GM21619 (cell line): ENCODE data around the gene ZKSCAN8.
"Not testable (repeated sequence)": the region's sequence is repeated elsewhere in the genome, so short reads cannot be mapped to it uniquely, and the experiment has no call there.

Experiments used
- ATAC-seq: cut with Tn5 transposase; IDR thresholded peaks from one replicate; pipeline ENCODE4 v1.9.1; 2021; ENCODE audit not compliant: unreplicated experiment

Gene ZKSCAN8

GRCh38 chr6:28141500-28142329 is at the start of gene ZKSCAN8:
ZKSCAN8 (plus strand) TSS chr6:28141883; CDS start chr6:28148408, 6,525 bp downstream.
- ATAC-seq, result peak; percentile 60

GRCh38 chr6:28102222-28102621 is 39.5 kb upstream of the ZKSCAN8 start:
- ATAC-seq, result not testable (repeated sequence)

GRCh38 chr6:28102699-28103098 is 39.0 kb upstream of the ZKSCAN8 start:
- ATAC-seq, result not testable (repeated sequence)

- peak; percentile 97 for ATAC-seq
Observed at GRCh38 chr6:28104392-28105244, 37.1 kb upstream of the ZKSCAN8 start.

- no peak for ATAC-seq
Observed at GRCh38 chr6:28105245-28105639, 36.4 kb upstream of the ZKSCAN8 start.

- no peak for ATAC-seq
Observed at GRCh38 chr6:28107506-28107905, 34.2 kb upstream of the ZKSCAN8 start.

GRCh38 chr6:28111964-28112363 is 29.7 kb upstream of the ZKSCAN8 start:
- ATAC-seq, result no peak

GRCh38 chr6:28115799-28116198 is 25.9 kb upstream of the ZKSCAN8 start:
- ATAC-seq, result no peak

- ATAC-seq, result no peak
Observed at GRCh38 chr6:28117386-28118050, 24.2 kb upstream of the ZKSCAN8 start.

- no peak for ATAC-seq
Observed at GRCh38 chr6:28118217-28118616, 23.5 kb upstream of the ZKSCAN8 start.

GRCh38 chr6:28121876-28122275 is 19.8 kb upstream of the ZKSCAN8 start:
- ATAC-seq, result no peak

GRCh38 chr6:28122283-28122682 is 19.4 kb upstream of the ZKSCAN8 start:
- ATAC-seq, result not testable (repeated sequence)

- peak; percentile 95 for ATAC-seq
Observed at GRCh38 chr6:28124350-28124970, 17.2 kb upstream of the ZKSCAN8 start, which contains the start of gene ZSCAN16. ZSCAN16 (plus strand) TSS chr6:28124609; CDS start chr6:28125444, 835 bp downstream.

GRCh38 chr6:28124971-28125353 is 16.7 kb upstream of the ZKSCAN8 start:
- peak; percentile 5 for ATAC-seq

- no peak for ATAC-seq
Observed at GRCh38 chr6:28125401-28125800, 16.3 kb upstream of the ZKSCAN8 start.

GRCh38 chr6:28134015-28134414 is 7.7 kb upstream of the ZKSCAN8 start:
- no peak for ATAC-seq

GRCh38 chr6:28134716-28135115 is 7.0 kb upstream of the ZKSCAN8 start:
- no peak for ATAC-seq

- no peak for ATAC-seq
Observed at GRCh38 chr6:28135393-28135792, 6.3 kb upstream of the ZKSCAN8 start.

GRCh38 chr6:28136585-28137504 is 4.8 kb upstream of the ZKSCAN8 start:
- ATAC-seq, result peak; percentile 50

GRCh38 chr6:28137505-28137981 is 4.1 kb upstream of the ZKSCAN8 start:
- peak; percentile 33 for ATAC-seq
